ENCODE results near the gene STRADA. TPM values are rescaled to one million over a fixed set of nuclear protein-coding genes. Genes with fewer than 3 reads are reported as not detected.
A peak's percentile ranks its signal among the peaks of the same experiment; 100 is the strongest.

Gene STRADA
- total RNA-seq, 1 donor from 2014 or later = 55.9 TPM

DNA sequence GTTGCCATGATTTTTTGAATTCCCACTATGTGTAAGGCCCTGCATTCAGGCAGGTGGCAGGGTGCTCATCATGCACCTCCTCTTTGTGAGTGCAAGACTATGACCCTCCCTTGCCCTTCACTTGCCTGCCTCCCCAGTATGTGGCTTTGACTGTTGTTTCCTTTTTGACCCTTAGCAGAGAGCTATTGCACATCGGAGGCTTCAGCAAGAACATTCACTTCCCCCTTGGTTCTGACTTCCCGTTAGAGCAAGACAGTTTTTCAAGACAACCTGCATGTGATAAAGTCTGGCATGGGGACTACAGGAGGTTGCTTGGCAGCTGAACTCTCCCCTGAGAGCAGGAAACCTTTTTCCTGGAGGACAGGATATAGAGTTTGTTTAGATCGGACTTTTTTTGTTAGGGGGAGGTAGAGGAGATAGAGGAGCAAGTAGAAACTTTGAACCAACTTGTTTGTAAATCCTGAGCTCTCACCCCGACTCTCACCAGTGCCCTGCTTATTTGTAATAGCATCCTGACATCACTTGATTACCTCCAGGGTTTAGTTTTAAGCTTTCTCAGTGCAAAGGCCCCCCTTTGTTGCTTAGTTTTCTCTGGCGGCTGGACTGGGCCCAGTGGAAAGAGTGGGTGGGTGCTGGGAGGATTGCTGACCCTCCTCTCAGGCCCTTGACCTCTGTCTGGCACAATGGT is 75.9 kb downstream of the STRADA start:
- no peak for DNase-seq (ENCODE audit: low read depth, low spot score)
- Mint-ChIP-seq H3K4me3 (no peak overlapping the region), H3K27ac (ENCODE audit: unreplicated experiment) (peak overlapping the region; percentile 92), H3K4me1 (peaks cover 4% of the 10 kb centered on the region), H3K36me3 (ENCODE audit: low read depth) (peaks cover 4% of the 10 kb centered on the region), H3K9me3 (no peaks in the 10 kb centered on the region), H3K27me3 (ENCODE audit: low read depth) (no peaks in the 10 kb centered on the region)
- TF ChIP-seq, protein P1, sequence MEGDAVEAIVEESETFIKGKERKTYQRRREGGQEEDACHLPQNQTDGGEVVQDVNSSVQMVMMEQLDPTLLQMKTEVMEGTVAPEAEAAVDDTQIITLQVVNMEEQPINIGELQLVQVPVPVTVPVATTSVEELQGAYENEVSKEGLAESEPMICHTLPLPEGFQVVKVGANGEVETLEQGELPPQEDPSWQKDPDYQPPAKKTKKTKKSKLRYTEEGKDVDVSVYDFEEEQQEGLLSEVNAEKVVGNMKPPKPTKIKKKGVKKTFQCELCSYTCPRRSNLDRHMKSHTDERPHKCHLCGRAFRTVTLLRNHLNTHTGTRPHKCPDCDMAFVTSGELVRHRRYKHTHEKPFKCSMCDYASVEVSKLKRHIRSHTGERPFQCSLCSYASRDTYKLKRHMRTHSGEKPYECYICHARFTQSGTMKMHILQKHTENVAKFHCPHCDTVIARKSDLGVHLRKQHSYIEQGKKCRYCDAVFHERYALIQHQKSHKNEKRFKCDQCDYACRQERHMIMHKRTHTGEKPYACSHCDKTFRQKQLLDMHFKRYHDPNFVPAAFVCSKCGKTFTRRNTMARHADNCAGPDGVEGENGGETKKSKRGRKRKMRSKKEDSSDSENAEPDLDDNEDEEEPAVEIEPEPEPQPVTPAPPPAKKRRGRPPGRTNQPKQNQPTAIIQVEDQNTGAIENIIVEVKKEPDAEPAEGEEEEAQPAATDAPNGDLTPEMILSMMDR (conservative IDR thresholded peaks at IDR 0.05) = no peak

DNA sequence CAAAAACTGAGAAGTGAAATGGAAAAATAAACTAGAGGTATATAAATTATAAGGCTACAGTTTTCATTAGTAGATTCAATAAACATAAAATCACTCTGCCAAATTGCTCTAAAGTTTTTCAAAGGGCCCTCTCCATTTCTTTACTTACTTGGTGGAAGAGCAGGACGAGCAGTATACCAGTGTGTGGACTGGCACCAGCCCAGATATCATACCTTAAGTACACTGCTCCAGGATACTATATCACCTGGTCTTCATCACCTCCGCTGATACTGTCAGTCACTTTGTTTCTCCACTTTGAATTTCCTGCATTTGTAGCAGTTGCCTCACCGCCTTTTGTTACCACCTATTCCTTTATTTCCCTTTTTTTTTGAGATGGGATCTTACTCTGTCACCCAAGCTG is 81.7 kb downstream of the STRADA start:
- Mint-ChIP-seq H3K9me3 (no peaks in the 10 kb centered on the region), H3K27me3 (ENCODE audit: low read depth) (no peaks in the 10 kb centered on the region), H3K36me3 (ENCODE audit: low read depth) (peaks cover 4% of the 10 kb centered on the region), H3K4me3 (no peak overlapping the region), H3K4me1 (peaks cover 8% of the 10 kb centered on the region), H3K27ac (ENCODE audit: unreplicated experiment) (peak overlapping the region; percentile 24)
- TF ChIP-seq, protein P1 (conservative IDR thresholded peaks at IDR 0.05) = no peak
- no peak for DNase-seq (ENCODE audit: low read depth, low spot score)

DNA sequence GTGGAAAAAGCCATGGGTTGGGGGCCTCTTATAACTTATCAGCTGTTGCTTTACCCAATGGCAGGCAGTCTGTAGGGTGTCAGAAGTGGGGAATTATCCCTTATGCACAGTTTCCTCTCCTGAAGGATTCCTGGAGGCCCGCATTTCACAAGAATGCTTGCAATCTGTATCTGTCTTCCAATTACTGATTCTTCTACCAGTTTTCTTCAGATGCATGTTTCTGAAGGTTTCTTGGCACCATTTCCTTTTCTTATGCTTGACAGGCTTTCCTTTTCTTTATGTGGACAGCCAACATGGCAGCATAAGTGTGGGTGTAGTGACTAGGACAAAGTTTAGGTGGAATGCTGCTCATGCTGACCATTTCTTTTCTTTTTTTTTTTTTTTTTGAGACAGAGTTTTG is 83.2 kb downstream of the STRADA start:
- Mint-ChIP-seq H3K4me1 (peaks cover 8% of the 10 kb centered on the region), H3K27ac (ENCODE audit: unreplicated experiment) (no peak overlapping the region), H3K9me3 (no peaks in the 10 kb centered on the region), H3K4me3 (no peak overlapping the region), H3K27me3 (ENCODE audit: low read depth) (no peaks in the 10 kb centered on the region), H3K36me3 (ENCODE audit: low read depth) (no peaks in the 10 kb centered on the region)
- DNase-seq (ENCODE audit: low read depth, low spot score) = no peak
- TF ChIP-seq, protein P1 (conservative IDR thresholded peaks at IDR 0.05) = no peak

- H3K9me3 Mint-ChIP-seq = no peaks in the 10 kb centered on the region
- H3K4me1 Mint-ChIP-seq = peaks cover 8% of the 10 kb centered on the region
- H3K36me3 Mint-ChIP-seq (ENCODE audit: low read depth) = no peaks in the 10 kb centered on the region
- no peaks in the 10 kb centered on the region for H3K27me3 Mint-ChIP-seq (ENCODE audit: low read depth)
- DNase-seq (ENCODE audit: low read depth, low spot score) = no peak
- TF ChIP-seq, protein P1 (conservative IDR thresholded peaks at IDR 0.05) = no peak
- no peak overlapping the region for H3K4me3 Mint-ChIP-seq
- no peak overlapping the region for H3K27ac Mint-ChIP-seq (ENCODE audit: unreplicated experiment)
Measured at GRCh38 chr17:63657786-63658185, 83.8 kb downstream of the STRADA start.

DNA sequence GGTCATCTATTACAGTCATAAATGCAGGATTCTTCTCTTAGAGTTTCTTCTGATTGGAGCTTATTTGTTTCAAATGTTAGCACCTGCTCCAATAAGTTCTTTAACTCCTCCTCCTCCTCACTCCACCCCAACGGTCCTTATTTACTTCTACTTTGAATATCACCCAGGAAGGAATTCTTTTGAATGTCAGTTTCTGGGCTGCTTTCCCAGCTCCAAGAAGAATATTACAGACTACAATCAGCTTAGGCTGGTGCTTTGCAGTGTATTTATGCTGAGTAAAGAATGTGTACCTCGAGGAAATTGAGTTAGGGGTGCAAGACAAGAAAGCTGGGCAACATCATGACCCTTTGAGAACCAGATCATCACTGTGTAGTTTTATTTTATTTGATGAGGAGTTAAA is 88.5 kb downstream of the STRADA start:
- no peaks in the 10 kb centered on the region for H3K36me3 Mint-ChIP-seq (ENCODE audit: low read depth)
- H3K9me3 Mint-ChIP-seq = no peaks in the 10 kb centered on the region
- H3K27me3 Mint-ChIP-seq (ENCODE audit: low read depth) = no peaks in the 10 kb centered on the region
- H3K4me1 Mint-ChIP-seq = peaks cover 8% of the 10 kb centered on the region
- no peak for DNase-seq (ENCODE audit: low read depth, low spot score)
- H3K27ac Mint-ChIP-seq (ENCODE audit: unreplicated experiment) = no peak overlapping the region
- H3K4me3 Mint-ChIP-seq = no peak overlapping the region
- TF ChIP-seq, protein P1 (conservative IDR thresholded peaks at IDR 0.05) = no peak

Other genes with a start within 250 kb of the STRADA start
- 0.12 TPM in 1 of 2 replicates, not detected in the other for gene KCNH6, start 218.4 kb downstream of the STRADA start, total RNA-seq
- 146 TPM in 2 replicates for gene DCAF7, start 191.3 kb downstream of the STRADA start, total RNA-seq
- gene TACO1, start 140.9 kb downstream of the STRADA start, total RNA-seq = 24.3 and 24.4 TPM in 2 replicates
- 26.0 and 28.0 TPM in 2 replicates for gene MAP3K3, start 119.4 kb downstream of the STRADA start, total RNA-seq
- 134 and 145 TPM in 2 replicates for gene LIMD2, start 41.7 kb downstream of the STRADA start, total RNA-seq
- 72.9 and 73.2 TPM in 2 replicates for gene CCDC47, start 31.8 kb upstream of the STRADA start, total RNA-seq
- gene DDX42, start 32.4 kb upstream of the STRADA start, total RNA-seq = 160 and 161 TPM in 2 replicates
- 170 and 178 TPM in 2 replicates for gene PSMC5, start 85.6 kb upstream of the STRADA start, total RNA-seq
- 57.4 and 59.9 TPM in 2 replicates for gene FTSJ3, start 85.9 kb upstream of the STRADA start, total RNA-seq
- gene SMARCD2, start 100.9 kb upstream of the STRADA start, total RNA-seq = 43.0 and 45.5 TPM in 2 replicates
- gene CSH2, start 131.9 kb upstream of the STRADA start, total RNA-seq = not detected in 2 replicates
- gene GH2, start 140.1 kb upstream of the STRADA start, total RNA-seq = not detected in 2 replicates
- gene CSH1, start 154.8 kb upstream of the STRADA start, total RNA-seq = not detected in 2 replicates
- gene CSHL1, start 169.5 kb upstream of the STRADA start, total RNA-seq = not detected in 2 replicates
- not detected in 2 replicates for gene GH1, start 177.0 kb upstream of the STRADA start, total RNA-seq
- 0.86 and 1.0 TPM in 2 replicates for gene CD79B, start 190.5 kb upstream of the STRADA start, total RNA-seq
- gene SCN4A, start 231.1 kb upstream of the STRADA start, total RNA-seq = 1.6 and 1.9 TPM in 2 replicates